ENCODE data around the gene DIS3L2. TPM values are rescaled to one million over a fixed set of nuclear protein-coding genes. Genes with fewer than 3 reads are reported as not detected.

Gene DIS3L2
- total RNA-seq, 2 donors from 2014 or later, result 38.8 to 76.0 TPM

Other genes with a start within 250 kb of the DIS3L2 start
- 10 to 100 TPM; 25.3 to 29.4 TPM for gene PDE6D, start 180.4 kb upstream of the DIS3L2 start, total RNA-seq
- 10 to 100 TPM; 35.9 to 62.5 TPM for gene COPS7B, start 175.3 kb upstream of the DIS3L2 start, total RNA-seq
- gene NPPC, start 35.3 kb upstream of the DIS3L2 start, total RNA-seq, result 1 to 10 TPM; 2.7 to 4.2 TPM

Measured in natural killer cell treated with Interleukin-12 subunit alpha and Interleukin-12 subunit beta and Interleukin-15 and Interleukin-18, amount 100 ng/mL, for 72 hours (primary cell).